GM12878 (cell line): ENCODE data around the gene PHC1. TPM values are rescaled to one million over a fixed set of nuclear protein-coding genes. Genes with fewer than 3 reads are reported as not detected.

Experiments used
- ATAC-seq: fragments of 200-7000 bp; cut with Tn5 transposase; 3 replicates; pipeline ENCODE4 v1.9.1; 2020; ENCODE audit warnings: mild to moderate bottlenecking, moderate library complexity
- BruUV-seq: library from RNA; stranded (reverse); fragments of 400-500 nt; replicated peaks from 2 replicates; lab custom pipeline; 2021; lab: Mats Ljungman, UMichigan
- CTCF ChIA-PET: fragments of 300-600 bp; sonication (Branson Sonifier 250); formaldehyde crosslinking; extraction: SDS; loops from one replicate; lab custom pipeline; 2021; ENCODE audit warnings: inconsistent platforms; lab: Yijun Ruan, JAX
- POLR2A ChIA-PET: fragments of 350-600 bp; formaldehyde crosslinking; extraction: SDS; loops from one replicate; lab custom pipeline; 2021; ENCODE audit warnings: inconsistent platforms; lab: Charles Lee
- RAD21 ChIA-PET: fragments of 300-600 bp; sonication (Branson Sonifier 250); formaldehyde crosslinking; loops from one replicate; lab custom pipeline; 2023; ENCODE audit warnings: antibody characterized with exemption; ENCODE audit not compliant: unreplicated experiment; lab: Charles Lee
- SMC1A ChIA-PET: fragments of 300-600 bp; sonication (Branson Sonifier 250); formaldehyde crosslinking; loops from one replicate; lab custom pipeline; 2023; ENCODE audit not compliant: unreplicated experiment, uncharacterized antibody; lab: Charles Lee
- DNase-seq: peaks from one replicate; pipeline ENCODE4 v3.0.0-alpha.2; 2011; ENCODE audit warnings: low read depth, low spot score
- FAIRE-seq: peaks from 3 replicates; lab custom pipeline; 2011; peaks lifted over from hg19 to GRCh38; lab: Jason Lieb, UNC
- H2AFZ ChIP-seq: 2 replicates; pipeline ENCODE4 v1.6.0; 2011; ENCODE audit warnings: low read depth, low read length, control low read depth; ENCODE audit not compliant: control insufficient read depth
- H3K27ac ChIP-seq: 2 replicates; pipeline ENCODE4 v1.5.1; 2011; ENCODE audit warnings: control low read depth; ENCODE audit not compliant: control insufficient read depth, insufficient read depth
- H3K27me3 ChIP-seq, 2 experiments: replicated peaks in 1 of 2; 2 replicates each; pipeline versions ENCODE4 v1.6.0 to v1.6.1; 2011; ENCODE audit warnings: low read length in 1 of 2; ENCODE audit not compliant: control insufficient read depth in 2 of 2, insufficient read depth in 2 of 2
- H3K36me3 ChIP-seq, 2 experiments: 2 replicates each; pipeline ENCODE4 v1.5.1; 2011; ENCODE audit warnings: low read length in 1 of 2; ENCODE audit not compliant: control insufficient read depth in 2 of 2, insufficient read depth in 2 of 2
- H3K4me1 ChIP-seq: 2 replicates; pipeline ENCODE4 v1.6.1; 2011; ENCODE audit warnings: mild to moderate bottlenecking, low read length, moderate library complexity, mixed read lengths; ENCODE audit not compliant: control insufficient read depth, insufficient read depth
- H3K4me2 ChIP-seq: 2 replicates; pipeline ENCODE4 v1.6.0; 2011; ENCODE audit warnings: control low read depth; ENCODE audit not compliant: control insufficient read depth, insufficient read depth
- H3K4me3 ChIP-seq: fragments of 200-600 bp; sonication (generic); 2 replicates; pipeline ENCODE4 v1.5.1; 2016
- H3K79me2 ChIP-seq: 2 replicates; pipeline ENCODE4 v1.6.0; 2011; ENCODE audit warnings: low read length; ENCODE audit not compliant: control insufficient read depth, insufficient read depth
- H3K9ac ChIP-seq: 2 replicates; pipeline ENCODE4 v1.8.0; 2011; ENCODE audit warnings: low read length, control low read depth, mixed read lengths; ENCODE audit not compliant: control insufficient read depth, insufficient read depth
- H3K9me3 ChIP-seq: replicated peaks from 3 replicates; pipeline ENCODE4 v1.5.1; 2011; ENCODE audit warnings: mild to moderate bottlenecking, low read length; ENCODE audit not compliant: control insufficient read depth, insufficient read depth
- H4K20me1 ChIP-seq: 2 replicates; pipeline ENCODE4 v1.6.0; 2011; ENCODE audit not compliant: control insufficient read depth, insufficient read depth
- CEBPZ ChIP-seq: fragments of 150-350 bp; IDR thresholded peaks from 2 replicates; pipeline ENCODE4 v1.6.1; 2016; ENCODE audit warnings: low read depth, low read length
- CREB1 ChIP-seq: IDR thresholded peaks from 2 replicates; pipeline ENCODE4 v1.6.1; 2012; ENCODE audit warnings: low read depth, mild to moderate bottlenecking, inconsistent platforms
- MXI1 ChIP-seq: fragments of 150-350 bp; IDR thresholded peaks from 2 replicates; pipeline ENCODE4 v1.6.1; 2011; ENCODE audit warnings: low read depth, mild to moderate bottlenecking, inconsistent platforms, low read length, improper control_type of control experiment
- RUNX3 ChIP-seq: IDR thresholded peaks from 2 replicates; pipeline ENCODE4 v1.6.1; 2012; ENCODE audit warnings: low read length, inconsistent platforms
- SKIL ChIP-seq: fragments of 450-650 bp; IDR thresholded peaks from 2 replicates; pipeline ENCODE4 v1.6.1; 2017; ENCODE audit warnings: mild to moderate bottlenecking, low read depth, inconsistent platforms; ENCODE audit not compliant: poor library complexity, severe bottlenecking
- STAT3 ChIP-seq: IDR thresholded peaks from 2 replicates; pipeline ENCODE4 v1.6.1; 2011; ENCODE audit warnings: low read depth, low read length, improper control_type of control experiment
- ZSCAN29 ChIP-seq: fragments of 450-650 bp; IDR thresholded peaks from 2 replicates; pipeline ENCODE4 v1.6.1; 2017; ENCODE audit warnings: mild to moderate bottlenecking, moderate library complexity
- WGBS: methylation state at CpG from one replicate; pipeline ENCODE4 v1.1.6; 2016; ENCODE audit warnings: low lambda C conversion rate; ENCODE audit not compliant: insufficient replicate concordance, insufficient coverage; ENCODE audit errors: missing lambda C conversion rate; 5-methylcytosine and 5-hydroxymethylcytosine counted together
- in situ Hi-C: fragments of 300-500 bp; cut with MboI; formaldehyde crosslinking; loops from 9 replicates; pipeline ENCODE4 v1.14.3; 2018; ENCODE audit warnings: mixed read lengths
- intact Hi-C: fragments of 100-400 bp; cut with micrococcal nuclease; formaldehyde crosslinking; loops from one replicate; pipeline ENCODE4 v1.14.2; 2022; ENCODE audit not compliant: unreplicated experiment
- polyA plus RNA-seq, 11 experiments: library from polyadenylated mRNA; depleted of rRNA in 4 of 11; unstranded in 6 of 11; stranded (reverse) in 5 of 11; fragments of >200 nt; fragmentation: Nextera tagmentation in 4 of 11; fragmentation: Illumina TruSeq in 1 of 11; extraction: Ambion mirVana in 4 of 11; extraction: Trizol in 1 of 11; gene quantifications; 1 replicate in 1 of 11; 2 replicates in 10 of 11; pipeline versions ENCODE4 v1.2.1 to v1.2.3, GENCODE V29; 2011 to 2016; ENCODE audit warnings: inconsistent platforms in 2 of 11, missing spikeins in 2 of 11, low read depth in 1 of 11
- total RNA-seq, 4 experiments: library from RNA; depleted of rRNA in 3 of 4; stranded (reverse); fragments of >200 nt in 3 of 4; fragmentation: Illumina TruSeq in 1 of 4; extraction: Trizol in 1 of 4; gene quantifications; 2 replicates each; pipeline versions ENCODE4 v1.2.1 to v1.2.3, GENCODE V29; 2013 to 2021

Gene PHC1
- total and polyA plus RNA-seq, 10 of the 15 experiments (the other 5 are each of a cell fraction or from before 2014, with no cell fraction given): 0.50 to 16.3 (median 2.1) TPM

GRCh38 chr12:8956073-8956472, 41.8 kb downstream of the PHC1 start:
- no peaks in the 10 kb centered on the region; the same call in 2 of the 3 replicates for H3K9me3 ChIP-seq
- CTCF ChIA-PET: no interaction called here
- FAIRE-seq: no peak
- H2AFZ ChIP-seq: no peak overlapping the region
- H3K9ac ChIP-seq: no peak overlapping the region
- POLR2A ChIA-PET: no interaction called here
- no peaks in the 10 kb centered on the region for H3K27me3 ChIP-seq
- in situ Hi-C loops (no loop called here), intact Hi-C loops (no loop called here)
- H3K4me2 ChIP-seq: no peak overlapping the region
- no peak for DNase-seq
- H3K79me2 ChIP-seq: no peaks in the 10 kb centered on the region; the same call in none of the 2 replicates
- SMC1A ChIA-PET: no interaction called here
- H3K4me1 ChIP-seq: peaks cover 4% of the 10 kb centered on the region; the same call in 1 of the 2 replicates
- ATAC-seq: no peak
- RAD21 ChIA-PET: no interaction called here
- H3K4me3 ChIP-seq: no peak overlapping the region
- no TSS peak for BruUV-seq
- no peaks in the 10 kb centered on the region for H4K20me1 ChIP-seq
- no peaks in the 10 kb centered on the region for H3K36me3 ChIP-seq
- 83% methylated on average over 15 of the region's 15 CpGs for WGBS
- H3K27ac ChIP-seq: no peak overlapping the region
- no peak for TF ChIP-seq STAT3
- TF ChIP-seq RUNX3: no peak
- TF ChIP-seq CREB1: no peak
- TF ChIP-seq CEBPZ: no peak
- TF ChIP-seq ZSCAN29: no peak
- TF ChIP-seq SKIL: no peak
- TF ChIP-seq MXI1: no peak
